SK-N-SH (cell line): ENCODE measurements around the gene ANAPC2. TPM values are rescaled to one million over a fixed set of nuclear protein-coding genes. Genes with fewer than 3 reads are reported as not detected.

Experiments used
- CTCF ChIA-PET: fragments of 300-600, 350-600 bp; formaldehyde crosslinking; extraction: SDS; loops from one replicate; lab custom pipeline; 2021; lab: Yijun Ruan, JAX
- POLR2A ChIA-PET: fragments of 350-600 bp; sonication (Branson Sonifier 250); formaldehyde crosslinking; extraction: SDS; loops from one replicate; lab custom pipeline; 2020; ENCODE audit warnings: antibody characterized with exemption, inconsistent platforms; lab: Yijun Ruan, JAX
- DNase-seq: peaks from one replicate; pipeline ENCODE4 v3.0.0; 2012
- H2AFZ ChIP-seq: fragments of 200-600 bp; sonication (generic); 2 replicates; pipeline ENCODE4 v1.8.1; 2016; ENCODE audit warnings: antibody characterized with exemption, mild to moderate bottlenecking, low read depth
- H3F3A ChIP-seq: fragments of 200-600 bp; sonication (generic); replicated peaks from 2 replicates; pipeline ENCODE3; 2016; ENCODE audit warnings: antibody characterized with exemption, mild to moderate bottlenecking; ENCODE audit not compliant: insufficient read depth
- H3K27ac ChIP-seq, 2 experiments: fragments of 200-500 bp in 1 of 2; fragments of 200-600 bp in 1 of 2; sonication (Bioruptor generic) in 1 of 2; sonication (generic), shearing (Covaris generic) in 1 of 2; 2 replicates each; pipeline versions ENCODE4 v1.5.1 to v1.6.1; 2014 to 2016; ENCODE audit warnings: low read depth in 2 of 2, inconsistent platforms in 1 of 2, low read length in 1 of 2, mild to moderate bottlenecking in 1 of 2, mixed read lengths in 1 of 2
- H3K27me3 ChIP-seq: fragments of 200-600 bp; sonication (generic), shearing (Covaris generic); 2 replicates; pipeline ENCODE4 v1.6.1; 2016; ENCODE audit warnings: mixed run types; ENCODE audit not compliant: insufficient read depth
- H3K36me3 ChIP-seq, 2 experiments: fragments of 200-500 bp in 1 of 2; fragments of 200-600 bp in 1 of 2; sonication (Bioruptor generic) in 1 of 2; sonication (generic) in 1 of 2; replicated peaks in 1 of 2; 2 replicates each; pipeline versions ENCODE3 to v1.5.1; 2014 to 2016; ENCODE audit warnings: low read length in 1 of 2, mild to moderate bottlenecking in 1 of 2; ENCODE audit not compliant: insufficient read depth in 2 of 2, control insufficient read depth in 1 of 2
- H3K4me1 ChIP-seq, 2 experiments: fragments of 200-500 bp in 1 of 2; fragments of 200-600 bp in 1 of 2; sonication (Bioruptor generic) in 1 of 2; sonication (generic), shearing (Covaris generic) in 1 of 2; 2 replicates each; pipeline versions ENCODE4 v1.5.1 to v1.6.1; 2014 to 2016; ENCODE audit warnings: low read depth in 1 of 2, low read length in 1 of 2, mixed run types in 1 of 2; ENCODE audit not compliant: insufficient read depth in 2 of 2, control insufficient read depth in 1 of 2
- H3K4me2 ChIP-seq: fragments of 200-600 bp; sonication (generic), shearing (Covaris generic); 2 replicates; pipeline ENCODE4 v1.6.1; 2017; ENCODE audit warnings: mixed run types
- H3K4me3 ChIP-seq, 2 experiments: fragments of 200-500 bp in 1 of 2; fragments of 200-600 bp in 1 of 2; sonication (Bioruptor generic) in 1 of 2; sonication (generic), shearing (Covaris generic) in 1 of 2; 2 replicates each; pipeline versions ENCODE4 v1.5.1 to v1.8.1; 2014 to 2016; ENCODE audit warnings: low read depth in 2 of 2, inconsistent platforms in 1 of 2, low read length in 1 of 2, mild to moderate bottlenecking in 1 of 2, mixed read lengths in 1 of 2, moderate library complexity in 1 of 2
- H3K79me2 ChIP-seq: fragments of 200-600 bp; sonication (generic); 2 replicates; pipeline ENCODE4 v1.8.1; 2017; ENCODE audit warnings: mild to moderate bottlenecking; ENCODE audit not compliant: insufficient read depth
- H3K9ac ChIP-seq: fragments of 200-600 bp; sonication (generic); 2 replicates; pipeline ENCODE4 v1.6.1; 2017; ENCODE audit warnings: mixed run types
- H3K9me2 ChIP-seq: fragments of 200-600 bp; sonication (generic); 2 replicates; pipeline ENCODE4 v1.6.1; 2017; ENCODE audit warnings: mixed run types
- H3K9me3 ChIP-seq: fragments of 200-600 bp; sonication (generic); 2 replicates; pipeline ENCODE4 v1.6.1; 2017; ENCODE audit warnings: mixed run types, mild to moderate bottlenecking, moderate library complexity
- H4K20me1 ChIP-seq: fragments of 200-600 bp; sonication (generic); 2 replicates; pipeline ENCODE4 v1.6.1; 2017; ENCODE audit warnings: mild to moderate bottlenecking, mixed run types; ENCODE audit not compliant: insufficient read depth
- ELF1 ChIP-seq: IDR thresholded peaks from 2 replicates; pipeline ENCODE4 v1.4.0; 2012
- EZH2phosphoT487 ChIP-seq: fragments of 200-600 bp; sonication (generic); IDR thresholded peaks from 2 replicates; pipeline ENCODE4 v1.6.1; 2017; ENCODE audit warnings: low read depth, mixed run types, mild to moderate bottlenecking, antibody characterized with exemption, moderate library complexity, borderline replicate concordance
- FOXM1 ChIP-seq: IDR thresholded peaks from 2 replicates; pipeline ENCODE4 v1.4.0; 2012; ENCODE audit warnings: low read depth, mild to moderate bottlenecking
- GABPA ChIP-seq: IDR thresholded peaks from 2 replicates; pipeline ENCODE4 v1.4.0; 2012; ENCODE audit warnings: low read depth, mild to moderate bottlenecking
- MEF2A ChIP-seq: IDR thresholded peaks from 2 replicates; pipeline ENCODE4 v1.4.0; 2012; ENCODE audit warnings: low read depth, borderline replicate concordance
- MXI1 ChIP-seq: IDR thresholded peaks from 2 replicates; pipeline ENCODE4 v1.6.1; 2012; ENCODE audit warnings: mild to moderate bottlenecking, low read depth, low read length, improper control_type of control experiment
- NFIC ChIP-seq: IDR thresholded peaks from 2 replicates; pipeline ENCODE4 v1.4.0; 2012; ENCODE audit warnings: borderline replicate concordance
- POLR2AphosphoS5 ChIP-seq: IDR thresholded peaks from 2 replicates; pipeline ENCODE4 v1.6.1; 2012; ENCODE audit warnings: low read depth, low read length
- RFX5 ChIP-seq: IDR thresholded peaks from 2 replicates; pipeline ENCODE4 v1.6.1; 2012; ENCODE audit warnings: mild to moderate bottlenecking, improper control_type of control experiment, low read length
- SIN3A ChIP-seq: IDR thresholded peaks from 2 replicates; pipeline ENCODE4 v1.6.1; 2012; ENCODE audit warnings: low read depth, mild to moderate bottlenecking, low read length, moderate library complexity, borderline replicate concordance
- SMC3 ChIP-seq: IDR thresholded peaks from 2 replicates; pipeline ENCODE4 v1.6.1; 2012; ENCODE audit warnings: low read depth, low read length, improper control_type of control experiment
- TCF12 ChIP-seq: IDR thresholded peaks from 2 replicates; pipeline ENCODE4 v1.4.0; 2012
- TEAD4 ChIP-seq: IDR thresholded peaks from 2 replicates; pipeline ENCODE4 v1.4.0; 2012; ENCODE audit warnings: mild to moderate bottlenecking, borderline replicate concordance; ENCODE audit not compliant: insufficient read depth
- WGBS: methylation state at CpG from one replicate; pipeline ENCODE4 v1.1.6; 2017; ENCODE audit warnings: low lambda C conversion rate; 5-methylcytosine and 5-hydroxymethylcytosine counted together
- polyA plus RNA-seq, 3 experiments: library from polyadenylated mRNA; depleted of rRNA; stranded (reverse); fragments of >200 nt; gene quantifications; 2 replicates each; pipeline ENCODE4 v1.2.3, GENCODE V29; 2012
- TF ChIP-seq, protein P1 (sequence below): fragments of 150-350 bp; IDR thresholded peaks from 2 replicates; pipeline ENCODE4 v1.6.1; 2016; ENCODE audit warnings: mild to moderate bottlenecking, low read depth, low read length
- TF ChIP-seq, protein P2 (sequence below): IDR thresholded peaks from 2 replicates; pipeline ENCODE4; 2012
- TF ChIP-seq, protein P3 (sequence below): IDR thresholded peaks from 2 replicates; pipeline ENCODE4 v1.4.0; 2012; ENCODE audit warnings: low read depth
- TF ChIP-seq, protein P4 (sequence below): IDR thresholded peaks from 2 replicates; pipeline ENCODE4 v1.4.0; 2012; ENCODE audit warnings: low read depth, borderline replicate concordance
- TF ChIP-seq, protein P5 (sequence below): IDR thresholded peaks from 2 replicates; pipeline ENCODE4 v1.4.0; 2012; ENCODE audit warnings: low read depth, borderline replicate concordance
- TF ChIP-seq, protein P6 (sequence below): fragments of 200-600 bp; sonication (generic); IDR thresholded peaks from 2 replicates; pipeline ENCODE4 v1.6.1; 2017; ENCODE audit warnings: antibody characterized with exemption, mild to moderate bottlenecking, moderate library complexity
- TF ChIP-seq, protein P7 (sequence below): IDR thresholded peaks from 2 replicates; pipeline ENCODE4 v1.6.1; 2012; ENCODE audit warnings: mild to moderate bottlenecking, low read depth, low read length, moderate library complexity

The ANAPC2 gene
- polyA plus RNA-seq, 1 of the 3 experiments (the other 2 are of a cell fraction), result 35.1 TPM

DNA sequence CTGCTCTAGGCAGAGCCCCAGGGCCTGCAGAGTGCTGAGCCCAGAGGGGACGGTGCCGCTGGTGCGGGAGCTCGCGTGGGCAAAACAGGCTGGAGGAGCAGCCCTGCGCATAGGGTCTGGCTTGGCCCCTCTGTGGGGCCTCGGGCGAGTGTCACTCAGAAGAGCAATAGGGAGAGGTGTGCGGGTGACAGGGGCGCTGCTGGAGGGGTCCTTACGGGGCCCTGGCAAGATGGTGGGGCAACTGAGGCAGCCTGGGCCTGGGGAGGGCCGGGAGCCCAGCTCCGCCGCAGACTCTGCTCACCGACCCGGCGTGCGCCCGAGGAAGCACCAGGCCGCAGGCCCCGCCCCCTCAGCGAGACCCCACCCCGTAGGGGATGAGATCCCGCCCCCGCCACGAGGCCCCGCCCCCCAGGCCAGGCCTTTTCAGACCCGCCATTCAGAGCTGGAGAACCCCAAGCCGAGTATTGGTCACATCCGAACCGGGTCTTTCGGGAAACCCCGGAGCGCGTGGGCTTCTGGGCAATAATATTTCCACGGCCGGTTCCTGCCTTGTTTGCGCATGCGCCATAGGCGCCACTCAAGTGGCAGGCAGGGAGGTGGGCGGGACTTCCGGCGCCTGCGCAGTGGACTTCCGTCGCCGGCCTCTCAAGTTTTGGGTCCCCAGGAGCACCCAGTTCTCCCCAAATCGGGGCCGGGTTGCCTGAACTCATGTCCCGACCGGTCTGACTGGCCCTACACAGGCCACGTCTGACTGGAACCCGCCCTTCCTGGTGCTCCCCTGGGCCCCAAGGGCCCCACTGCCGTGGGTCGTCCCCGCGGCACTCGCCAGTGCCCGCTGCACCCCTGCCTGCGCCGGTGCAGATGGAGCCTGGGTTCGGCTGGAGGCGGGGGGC, 35.0 kb upstream of the ANAPC2 start:
- peaks cover 16% of the 10 kb centered on the region for H3F3A ChIP-seq
- no peaks in the 10 kb centered on the region for H3K27me3 ChIP-seq
- H3K27ac ChIP-seq, result peak overlapping the region; percentile 75 to 86
- 2% methylated on average over 20 of the region's 63 CpGs for WGBS
- peak overlapping the region; percentile 99 for H3K4me2 ChIP-seq
- H2AFZ ChIP-seq, result peak overlapping the region; percentile 91
- H3K9me2 ChIP-seq, result no peaks in the 10 kb centered on the region
- no peaks in the 10 kb centered on the region for H3K36me3 ChIP-seq
- peak; percentile 99 for DNase-seq
- peaks cover 5 to 41% of the 10 kb centered on the region in 2 experiments; a peak in 1 of 4 replicates for H3K4me1 ChIP-seq
- peak overlapping the region; percentile 69 to 92 for H3K4me3 ChIP-seq
- H4K20me1 ChIP-seq, result no peaks in the 10 kb centered on the region
- CTCF ChIA-PET, result interaction anchor here (0.6 to 7.7 kb wide), 10 partner anchors 14 to 177 kb away, joined by 3 to 95 read pairs (median 5); partner anchors contain the start of genes ANAPC2, NELFB, NPDC1 and SSNA1
- H3K9me3 ChIP-seq, result no peaks in the 10 kb centered on the region
- no peaks in the 10 kb centered on the region for H3K79me2 ChIP-seq
- H3K9ac ChIP-seq, result peak overlapping the region; percentile 82
- POLR2A ChIA-PET, result interaction anchor here (0.8 to 3.4 kb wide), 9 partner anchors 17 to 136 kb away, joined by 3 to 18 read pairs (median 4); partner anchors contain the start of genes ANAPC2, MAN1B1, NDOR1 and SSNA1
- TF ChIP-seq, protein P1, sequence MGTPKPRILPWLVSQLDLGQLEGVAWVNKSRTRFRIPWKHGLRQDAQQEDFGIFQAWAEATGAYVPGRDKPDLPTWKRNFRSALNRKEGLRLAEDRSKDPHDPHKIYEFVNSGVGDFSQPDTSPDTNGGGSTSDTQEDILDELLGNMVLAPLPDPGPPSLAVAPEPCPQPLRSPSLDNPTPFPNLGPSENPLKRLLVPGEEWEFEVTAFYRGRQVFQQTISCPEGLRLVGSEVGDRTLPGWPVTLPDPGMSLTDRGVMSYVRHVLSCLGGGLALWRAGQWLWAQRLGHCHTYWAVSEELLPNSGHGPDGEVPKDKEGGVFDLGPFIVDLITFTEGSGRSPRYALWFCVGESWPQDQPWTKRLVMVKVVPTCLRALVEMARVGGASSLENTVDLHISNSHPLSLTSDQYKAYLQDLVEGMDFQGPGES, result no peak
- TF ChIP-seq, protein P2, sequence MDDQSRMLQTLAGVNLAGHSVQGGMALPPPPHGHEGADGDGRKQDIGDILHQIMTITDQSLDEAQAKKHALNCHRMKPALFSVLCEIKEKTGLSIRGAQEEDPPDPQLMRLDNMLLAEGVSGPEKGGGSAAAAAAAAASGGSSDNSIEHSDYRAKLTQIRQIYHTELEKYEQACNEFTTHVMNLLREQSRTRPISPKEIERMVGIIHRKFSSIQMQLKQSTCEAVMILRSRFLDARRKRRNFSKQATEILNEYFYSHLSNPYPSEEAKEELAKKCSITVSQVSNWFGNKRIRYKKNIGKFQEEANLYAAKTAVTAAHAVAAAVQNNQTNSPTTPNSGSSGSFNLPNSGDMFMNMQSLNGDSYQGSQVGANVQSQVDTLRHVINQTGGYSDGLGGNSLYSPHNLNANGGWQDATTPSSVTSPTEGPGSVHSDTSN, result peak; percentile 62
- TF ChIP-seq, protein P3, sequence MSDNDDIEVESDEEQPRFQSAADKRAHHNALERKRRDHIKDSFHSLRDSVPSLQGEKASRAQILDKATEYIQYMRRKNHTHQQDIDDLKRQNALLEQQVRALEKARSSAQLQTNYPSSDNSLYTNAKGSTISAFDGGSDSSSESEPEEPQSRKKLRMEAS, result peak; percentile 54; the same call in 1 of the 2 replicates
- TF ChIP-seq MEF2A, result no peak
- no peak for TF ChIP-seq TEAD4
- TF ChIP-seq, protein P4, sequence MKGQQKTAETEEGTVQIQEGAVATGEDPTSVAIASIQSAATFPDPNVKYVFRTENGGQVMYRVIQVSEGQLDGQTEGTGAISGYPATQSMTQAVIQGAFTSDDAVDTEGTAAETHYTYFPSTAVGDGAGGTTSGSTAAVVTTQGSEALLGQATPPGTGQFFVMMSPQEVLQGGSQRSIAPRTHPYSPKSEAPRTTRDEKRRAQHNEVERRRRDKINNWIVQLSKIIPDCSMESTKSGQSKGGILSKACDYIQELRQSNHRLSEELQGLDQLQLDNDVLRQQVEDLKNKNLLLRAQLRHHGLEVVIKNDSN, result no peak
- no peak; the same call in 1 of the 2 replicates for TF ChIP-seq MXI1
- no peak for TF ChIP-seq FOXM1
- TF ChIP-seq GABPA, result peak; percentile 90
- TF ChIP-seq, protein P5, sequence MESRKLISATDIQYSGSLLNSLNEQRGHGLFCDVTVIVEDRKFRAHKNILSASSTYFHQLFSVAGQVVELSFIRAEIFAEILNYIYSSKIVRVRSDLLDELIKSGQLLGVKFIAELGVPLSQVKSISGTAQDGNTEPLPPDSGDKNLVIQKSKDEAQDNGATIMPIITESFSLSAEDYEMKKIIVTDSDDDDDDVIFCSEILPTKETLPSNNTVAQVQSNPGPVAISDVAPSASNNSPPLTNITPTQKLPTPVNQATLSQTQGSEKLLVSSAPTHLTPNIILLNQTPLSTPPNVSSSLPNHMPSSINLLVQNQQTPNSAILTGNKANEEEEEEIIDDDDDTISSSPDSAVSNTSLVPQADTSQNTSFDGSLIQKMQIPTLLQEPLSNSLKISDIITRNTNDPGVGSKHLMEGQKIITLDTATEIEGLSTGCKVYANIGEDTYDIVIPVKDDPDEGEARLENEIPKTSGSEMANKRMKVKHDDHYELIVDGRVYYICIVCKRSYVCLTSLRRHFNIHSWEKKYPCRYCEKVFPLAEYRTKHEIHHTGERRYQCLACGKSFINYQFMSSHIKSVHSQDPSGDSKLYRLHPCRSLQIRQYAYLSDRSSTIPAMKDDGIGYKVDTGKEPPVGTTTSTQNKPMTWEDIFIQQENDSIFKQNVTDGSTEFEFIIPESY, result no peak
- no peak for TF ChIP-seq EZH2phosphoT487
- peak; percentile 65 for TF ChIP-seq POLR2AphosphoS5
- TF ChIP-seq, protein P6, sequence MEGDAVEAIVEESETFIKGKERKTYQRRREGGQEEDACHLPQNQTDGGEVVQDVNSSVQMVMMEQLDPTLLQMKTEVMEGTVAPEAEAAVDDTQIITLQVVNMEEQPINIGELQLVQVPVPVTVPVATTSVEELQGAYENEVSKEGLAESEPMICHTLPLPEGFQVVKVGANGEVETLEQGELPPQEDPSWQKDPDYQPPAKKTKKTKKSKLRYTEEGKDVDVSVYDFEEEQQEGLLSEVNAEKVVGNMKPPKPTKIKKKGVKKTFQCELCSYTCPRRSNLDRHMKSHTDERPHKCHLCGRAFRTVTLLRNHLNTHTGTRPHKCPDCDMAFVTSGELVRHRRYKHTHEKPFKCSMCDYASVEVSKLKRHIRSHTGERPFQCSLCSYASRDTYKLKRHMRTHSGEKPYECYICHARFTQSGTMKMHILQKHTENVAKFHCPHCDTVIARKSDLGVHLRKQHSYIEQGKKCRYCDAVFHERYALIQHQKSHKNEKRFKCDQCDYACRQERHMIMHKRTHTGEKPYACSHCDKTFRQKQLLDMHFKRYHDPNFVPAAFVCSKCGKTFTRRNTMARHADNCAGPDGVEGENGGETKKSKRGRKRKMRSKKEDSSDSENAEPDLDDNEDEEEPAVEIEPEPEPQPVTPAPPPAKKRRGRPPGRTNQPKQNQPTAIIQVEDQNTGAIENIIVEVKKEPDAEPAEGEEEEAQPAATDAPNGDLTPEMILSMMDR, result no peak
- no peak for TF ChIP-seq SMC3
- TF ChIP-seq NFIC, result no peak
- TF ChIP-seq, protein P7, sequence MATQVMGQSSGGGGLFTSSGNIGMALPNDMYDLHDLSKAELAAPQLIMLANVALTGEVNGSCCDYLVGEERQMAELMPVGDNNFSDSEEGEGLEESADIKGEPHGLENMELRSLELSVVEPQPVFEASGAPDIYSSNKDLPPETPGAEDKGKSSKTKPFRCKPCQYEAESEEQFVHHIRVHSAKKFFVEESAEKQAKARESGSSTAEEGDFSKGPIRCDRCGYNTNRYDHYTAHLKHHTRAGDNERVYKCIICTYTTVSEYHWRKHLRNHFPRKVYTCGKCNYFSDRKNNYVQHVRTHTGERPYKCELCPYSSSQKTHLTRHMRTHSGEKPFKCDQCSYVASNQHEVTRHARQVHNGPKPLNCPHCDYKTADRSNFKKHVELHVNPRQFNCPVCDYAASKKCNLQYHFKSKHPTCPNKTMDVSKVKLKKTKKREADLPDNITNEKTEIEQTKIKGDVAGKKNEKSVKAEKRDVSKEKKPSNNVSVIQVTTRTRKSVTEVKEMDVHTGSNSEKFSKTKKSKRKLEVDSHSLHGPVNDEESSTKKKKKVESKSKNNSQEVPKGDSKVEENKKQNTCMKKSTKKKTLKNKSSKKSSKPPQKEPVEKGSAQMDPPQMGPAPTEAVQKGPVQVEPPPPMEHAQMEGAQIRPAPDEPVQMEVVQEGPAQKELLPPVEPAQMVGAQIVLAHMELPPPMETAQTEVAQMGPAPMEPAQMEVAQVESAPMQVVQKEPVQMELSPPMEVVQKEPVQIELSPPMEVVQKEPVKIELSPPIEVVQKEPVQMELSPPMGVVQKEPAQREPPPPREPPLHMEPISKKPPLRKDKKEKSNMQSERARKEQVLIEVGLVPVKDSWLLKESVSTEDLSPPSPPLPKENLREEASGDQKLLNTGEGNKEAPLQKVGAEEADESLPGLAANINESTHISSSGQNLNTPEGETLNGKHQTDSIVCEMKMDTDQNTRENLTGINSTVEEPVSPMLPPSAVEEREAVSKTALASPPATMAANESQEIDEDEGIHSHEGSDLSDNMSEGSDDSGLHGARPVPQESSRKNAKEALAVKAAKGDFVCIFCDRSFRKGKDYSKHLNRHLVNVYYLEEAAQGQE, result no peak
- TF ChIP-seq RFX5, result no peak; the same call in 1 of the 2 replicates
- TF ChIP-seq SIN3A, result 0 out of 2 replicates have a peak, but pooled peaks have one; percentile 34
- no peak for TF ChIP-seq TCF12
- TF ChIP-seq ELF1, result peak; percentile 73
